ACC112 (cell line): ENCODE measurements around the gene ARHGAP22.
"Not testable (repeated sequence)": the region's sequence is repeated elsewhere in the genome, so short reads cannot be mapped to it uniquely, and the experiment has no call there.

Experiments used
- H2AFZ ChIP-seq: fragments of 200-600 bp; sonication (generic); one replicate; pipeline ENCODE4 v1.6.0; 2017; ENCODE audit warnings: antibody characterized with exemption, low read length; ENCODE audit not compliant: unreplicated experiment
- H3K27ac ChIP-seq: fragments of 200-600 bp; sonication (generic); 2 replicates; pipeline ENCODE4 v1.5.1; 2014; ENCODE audit warnings: low read depth, mild to moderate bottlenecking, antibody characterized with exemption, low read length, moderate library complexity
- H3K27me3 ChIP-seq: fragments of 200-600 bp; sonication (generic); 2 replicates; pipeline ENCODE4 v1.6.1; 2014; ENCODE audit warnings: mild to moderate bottlenecking, antibody characterized with exemption, low read length, moderate library complexity, mixed read lengths; ENCODE audit not compliant: insufficient read depth
- H3K36me3 ChIP-seq: fragments of 200-600 bp; sonication (generic); 2 replicates; pipeline ENCODE4 v1.6.1; 2016; ENCODE audit warnings: mild to moderate bottlenecking, antibody characterized with exemption, low read length, moderate library complexity, mixed read lengths; ENCODE audit not compliant: insufficient read depth
- H3K4me1 ChIP-seq: fragments of 200-600 bp; sonication (generic); one replicate; pipeline ENCODE4 v1.6.1; 2016; ENCODE audit warnings: low read length, mixed read lengths; ENCODE audit not compliant: insufficient read depth, unreplicated experiment, control insufficient read depth
- H3K4me3 ChIP-seq: fragments of 200-600 bp; sonication (generic); 2 replicates; pipeline ENCODE4 v1.5.1; 2014; ENCODE audit warnings: mild to moderate bottlenecking, low read depth, low read length
- H3K79me2 ChIP-seq: fragments of 200-600 bp; sonication (generic); one replicate; pipeline ENCODE4 v1.6.0; 2016; ENCODE audit warnings: low read length; ENCODE audit not compliant: control insufficient read depth, unreplicated experiment, insufficient read depth

The ARHGAP22 gene

DNA sequence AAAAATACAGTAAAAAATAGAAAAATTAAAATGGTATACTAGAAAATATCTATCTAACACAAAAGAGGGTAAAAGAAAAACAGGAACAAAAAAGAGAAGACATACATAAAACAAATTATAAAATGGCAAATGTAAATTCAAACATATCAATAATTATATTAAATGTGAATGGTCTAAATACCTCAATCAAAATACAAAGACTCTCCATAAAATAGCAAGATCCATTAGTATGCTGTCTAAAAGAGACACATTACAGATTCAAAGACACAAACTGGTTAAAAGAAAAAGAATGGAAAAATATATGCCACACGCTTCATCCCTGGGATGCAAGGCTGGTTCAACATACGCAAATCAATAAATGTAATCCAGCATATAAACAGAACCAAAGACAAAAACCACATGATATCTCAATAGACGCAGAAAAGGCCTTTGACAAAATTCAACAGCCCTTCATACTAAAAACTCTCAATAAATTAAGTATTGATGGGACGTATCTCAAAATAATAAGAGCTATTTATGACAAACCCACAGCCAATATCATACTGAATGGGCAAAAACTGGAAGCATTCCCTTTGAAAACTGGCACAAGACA is 36.3 kb upstream of the ARHGAP22 start:
- H3K36me3 ChIP-seq, H3K4me3 ChIP-seq, H3K27me3 ChIP-seq, H3K4me1 ChIP-seq, H2AFZ ChIP-seq, H3K27ac ChIP-seq: not testable (repeated sequence)
- H3K79me2 ChIP-seq = peaks cover 19% of the 10 kb centered on the region

DNA sequence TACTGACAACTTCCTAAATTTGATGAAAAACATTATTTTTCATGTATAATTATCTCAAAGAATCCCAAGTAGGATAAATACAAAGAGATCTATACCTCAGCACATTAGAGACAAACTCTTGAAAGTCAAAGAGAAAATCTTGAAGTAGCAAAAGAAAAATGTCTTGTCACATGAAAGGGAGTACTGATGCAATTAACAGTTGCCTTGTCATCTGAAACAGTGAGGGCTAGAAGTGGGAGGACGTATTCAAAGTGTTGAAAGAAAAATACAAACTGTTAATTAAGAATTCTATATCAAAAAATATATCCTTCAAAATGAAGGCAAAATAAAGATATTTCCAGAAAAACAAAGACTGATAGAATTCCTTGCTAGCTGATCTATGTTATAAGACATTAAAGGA is 35.5 kb upstream of the ARHGAP22 start:
- no peak overlapping the region for H3K27ac ChIP-seq
- no peak overlapping the region for H3K4me3 ChIP-seq
- peaks cover 16% of the 10 kb centered on the region for H3K79me2 ChIP-seq
- H3K36me3 ChIP-seq = peaks cover 8% of the 10 kb centered on the region; the same call in 1 of the 2 replicates
- H2AFZ ChIP-seq = no peak overlapping the region
- no peaks in the 10 kb centered on the region for H3K27me3 ChIP-seq
- H3K4me1 ChIP-seq = peaks cover 13% of the 10 kb centered on the region

DNA sequence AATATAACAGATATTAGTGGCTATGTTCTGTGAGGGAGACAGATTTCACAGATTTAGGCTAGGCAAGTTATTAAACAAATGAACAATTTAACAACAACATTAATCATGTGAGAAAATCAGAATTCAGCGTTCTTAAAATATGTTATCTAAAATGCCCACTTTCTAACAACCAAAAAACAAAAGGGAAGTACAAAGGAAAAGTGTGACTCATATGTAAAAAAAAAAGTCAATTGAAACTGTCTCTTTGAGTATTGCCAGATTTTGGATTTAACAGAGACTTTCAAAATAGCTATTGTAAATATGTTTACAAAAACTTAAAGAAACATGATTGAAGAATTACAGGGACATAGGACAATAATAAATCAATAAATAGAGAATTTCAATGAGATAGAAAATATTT is 34.8 kb upstream of the ARHGAP22 start:
- H3K79me2 ChIP-seq = peaks cover 16% of the 10 kb centered on the region
- H2AFZ ChIP-seq = no peak overlapping the region
- H3K27me3 ChIP-seq = no peaks in the 10 kb centered on the region
- no peak overlapping the region for H3K4me3 ChIP-seq
- peaks cover 8% of the 10 kb centered on the region; the same call in 1 of the 2 replicates for H3K36me3 ChIP-seq
- peaks cover 20% of the 10 kb centered on the region for H3K4me1 ChIP-seq
- H3K27ac ChIP-seq = no peak overlapping the region

DNA sequence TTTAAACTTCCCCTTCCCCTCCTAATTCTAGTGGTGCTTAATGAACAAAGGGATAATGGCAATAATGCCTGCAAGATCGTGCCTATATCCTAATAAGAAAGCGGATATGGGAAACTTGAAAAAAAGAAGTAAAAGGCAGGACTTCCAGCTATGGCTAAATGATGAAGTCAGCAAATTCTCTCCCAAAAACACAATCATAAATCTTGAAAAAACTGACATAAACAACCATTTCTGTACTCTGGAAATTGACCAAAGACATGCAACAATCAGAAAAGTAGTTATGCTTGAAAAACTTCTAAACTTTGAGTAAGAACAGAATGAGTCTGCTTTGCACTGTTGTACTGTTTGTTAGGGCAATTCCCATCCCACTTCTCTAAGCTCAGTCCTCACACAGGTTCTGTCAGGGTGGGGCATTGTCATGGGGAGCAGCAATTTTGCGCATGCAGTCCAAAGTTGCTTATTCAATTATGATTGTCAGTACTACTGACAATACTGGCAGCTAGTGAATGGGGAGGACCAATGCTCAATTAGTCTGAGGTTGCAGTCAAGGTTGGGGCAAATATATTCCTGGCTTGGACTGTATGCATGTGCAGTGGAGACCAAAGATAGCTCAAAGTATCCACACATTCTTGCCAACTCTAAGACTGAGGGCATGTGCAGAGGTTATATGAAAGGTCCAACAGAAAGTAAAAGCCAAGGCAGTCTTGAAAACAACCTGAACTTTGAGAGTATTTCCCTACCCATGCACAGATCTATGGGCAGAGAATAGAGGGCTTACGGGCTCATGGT is 34.1 kb upstream of the ARHGAP22 start:
- peaks cover 11% of the 10 kb centered on the region for H3K79me2 ChIP-seq
- peaks cover 25% of the 10 kb centered on the region for H3K4me1 ChIP-seq
- H3K27ac ChIP-seq = no peak overlapping the region
- H3K4me3 ChIP-seq = no peak overlapping the region
- peaks cover 8% of the 10 kb centered on the region; the same call in 1 of the 2 replicates for H3K36me3 ChIP-seq
- H3K27me3 ChIP-seq = no peaks in the 10 kb centered on the region
- H2AFZ ChIP-seq = no peak overlapping the region

DNA sequence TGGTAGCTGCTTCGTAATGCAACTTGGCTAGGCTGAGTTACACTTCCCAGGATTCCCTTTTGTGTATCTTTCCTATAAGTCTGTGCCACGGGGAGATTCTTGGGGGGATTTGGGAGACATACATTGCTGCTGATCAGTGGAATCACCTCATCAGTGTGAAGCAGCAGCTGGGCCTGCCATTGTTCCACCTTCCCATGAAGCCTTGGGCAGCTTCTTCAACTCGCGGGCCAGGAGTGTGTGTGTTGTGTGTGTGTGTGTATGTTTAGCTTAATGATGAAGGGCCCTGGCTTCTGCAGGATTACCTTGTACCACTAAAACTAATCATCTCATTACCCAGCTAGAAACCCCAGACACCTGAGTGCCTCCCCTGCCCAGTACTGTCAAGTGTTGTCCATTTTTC is 33.3 kb upstream of the ARHGAP22 start:
- Histone ChIP-seq H3K79me2 (peaks cover 14% of the 10 kb centered on the region), H3K4me1 (peaks cover 33% of the 10 kb centered on the region), H3K4me3 (no peak overlapping the region), H3K36me3 (peaks cover 8% of the 10 kb centered on the region; the same call in 1 of the 2 replicates), H3K27me3 (no peaks in the 10 kb centered on the region), H2AFZ (no peak overlapping the region), H3K27ac (no peak overlapping the region)

DNA sequence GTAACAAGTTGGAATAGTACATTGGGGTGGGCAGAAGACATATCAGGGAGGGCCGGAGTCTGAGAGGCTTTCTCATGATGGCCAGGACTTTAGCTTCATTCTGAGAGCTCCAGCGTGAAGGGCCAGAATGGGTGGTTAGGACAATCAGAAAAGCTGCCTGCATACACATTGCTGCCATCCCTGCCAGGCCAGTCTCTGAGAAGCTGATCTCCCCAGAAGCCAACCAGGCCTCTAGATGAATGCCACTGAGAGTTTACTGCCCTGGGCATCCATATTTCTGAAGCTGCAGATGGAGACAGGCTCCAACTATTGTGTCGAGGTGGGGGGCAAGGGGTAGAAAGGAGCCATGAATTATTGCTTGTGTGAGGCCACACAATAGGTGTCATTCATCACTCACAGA is 32.0 kb upstream of the ARHGAP22 start:
- Histone ChIP-seq H3K36me3 (peaks cover 8% of the 10 kb centered on the region; the same call in 1 of the 2 replicates), H3K79me2 (peaks cover 19% of the 10 kb centered on the region), H2AFZ (no peak overlapping the region), H3K27me3 (no peaks in the 10 kb centered on the region), H3K27ac (no peak overlapping the region), H3K4me1 (peaks cover 37% of the 10 kb centered on the region), H3K4me3 (no peak overlapping the region)

DNA sequence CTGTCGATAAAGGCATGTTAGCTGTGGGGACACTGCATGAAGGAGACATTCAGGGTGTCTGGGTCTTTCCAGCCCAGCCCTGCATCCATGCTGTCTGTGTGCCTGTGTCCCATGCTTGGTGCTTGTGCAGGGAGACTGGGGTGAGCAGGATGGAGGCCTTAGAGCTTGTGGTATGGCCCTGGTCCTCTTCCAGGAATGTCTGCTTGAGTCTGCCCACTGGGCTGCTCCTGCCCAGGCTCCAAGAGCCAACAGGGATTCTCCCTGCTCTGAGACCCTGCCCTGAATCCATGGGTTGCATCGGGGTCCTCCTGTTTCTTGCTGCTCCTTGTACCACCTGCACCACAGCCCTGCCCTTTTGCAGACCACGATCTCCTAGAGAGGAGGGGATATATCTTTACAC is 31.4 kb upstream of the ARHGAP22 start:
- H3K36me3 ChIP-seq = peaks cover 8% of the 10 kb centered on the region; the same call in 1 of the 2 replicates
- H3K27ac ChIP-seq = no peak overlapping the region
- H2AFZ ChIP-seq = no peak overlapping the region
- peaks cover 37% of the 10 kb centered on the region for H3K4me1 ChIP-seq
- H3K27me3 ChIP-seq = no peaks in the 10 kb centered on the region
- no peak overlapping the region for H3K4me3 ChIP-seq
- H3K79me2 ChIP-seq = peaks cover 19% of the 10 kb centered on the region

DNA sequence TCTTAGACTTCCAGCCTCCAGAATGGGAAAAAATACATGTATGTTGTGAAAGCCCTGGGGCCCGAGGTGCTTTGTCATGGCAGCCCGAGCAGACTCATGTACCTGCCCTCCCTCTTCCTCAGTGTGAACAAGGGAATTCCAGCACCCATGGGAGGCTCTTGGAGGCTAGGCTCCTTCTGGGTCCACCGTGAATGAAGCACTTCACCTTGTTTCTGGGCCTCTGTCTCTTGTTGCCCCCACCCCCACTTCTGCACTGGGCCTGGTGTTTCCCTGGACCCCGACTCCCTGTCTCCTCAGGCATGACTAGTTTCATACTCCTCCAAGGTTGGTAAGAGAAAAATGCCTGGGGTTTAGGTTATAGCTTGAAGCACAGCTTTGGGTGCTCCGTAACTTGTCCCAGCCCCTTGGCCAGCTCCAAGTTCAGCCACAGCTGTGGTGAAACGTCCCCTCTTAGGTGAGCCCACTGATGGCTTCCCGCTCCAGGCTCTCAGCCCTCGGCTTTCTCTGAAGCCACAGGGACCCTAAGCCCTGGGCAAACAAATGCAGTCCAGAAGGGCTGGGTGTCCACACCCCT is 30.2 kb upstream of the ARHGAP22 start:
- Histone ChIP-seq H3K27me3 (no peaks in the 10 kb centered on the region), H3K79me2 (peaks cover 16% of the 10 kb centered on the region), H3K4me1 (peaks cover 37% of the 10 kb centered on the region), H3K27ac (peak overlapping the region; percentile 65), H3K36me3 (no peaks in the 10 kb centered on the region; the same call in 1 of the 2 replicates), H3K4me3 (peak overlapping the region; percentile 12), H2AFZ (no peak overlapping the region)

DNA sequence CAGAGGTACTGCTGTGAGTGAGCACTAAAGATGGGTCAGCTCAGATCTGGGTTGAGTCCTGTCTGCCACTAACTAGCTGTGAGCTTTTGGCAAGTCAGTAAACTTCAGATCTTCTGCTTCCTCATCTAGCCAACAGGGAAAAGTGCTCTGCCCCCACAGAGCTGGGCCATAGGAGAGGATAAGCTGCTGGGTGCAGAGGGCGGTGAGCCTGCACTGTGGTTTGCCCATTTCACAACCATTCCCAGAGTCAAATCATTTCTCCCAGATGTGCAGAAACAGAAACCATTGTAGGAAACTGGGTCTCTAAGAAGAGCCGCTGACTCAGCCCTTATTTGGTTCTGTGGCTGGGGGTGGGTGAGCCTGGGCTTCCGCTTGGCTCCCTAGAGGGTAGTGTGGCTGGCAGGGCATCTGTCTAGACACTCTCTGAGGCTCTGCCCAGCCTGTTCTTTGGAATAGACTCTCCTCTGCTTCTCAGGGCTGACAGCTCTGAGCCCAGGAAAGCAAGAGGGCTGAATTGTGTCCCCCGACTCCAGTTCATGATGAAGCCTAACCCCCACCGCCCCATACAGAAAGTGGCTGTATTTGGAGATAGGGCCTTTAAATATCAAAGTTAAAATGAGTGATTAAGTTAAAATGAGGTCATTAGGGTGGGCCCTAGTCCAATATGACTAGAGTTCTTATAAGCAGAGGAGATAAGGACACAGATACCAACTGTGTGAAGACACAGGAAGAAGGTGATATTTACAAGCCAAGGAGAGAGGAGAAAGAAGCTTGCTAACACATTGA is 29.5 kb upstream of the ARHGAP22 start:
- peak overlapping the region; percentile 12 for H3K4me3 ChIP-seq
- H3K27me3 ChIP-seq = no peaks in the 10 kb centered on the region
- H2AFZ ChIP-seq = no peak overlapping the region
- H3K36me3 ChIP-seq = no peaks in the 10 kb centered on the region
- peak overlapping the region; percentile 65 for H3K27ac ChIP-seq
- H3K4me1 ChIP-seq = peaks cover 31% of the 10 kb centered on the region
- peaks cover 14% of the 10 kb centered on the region for H3K79me2 ChIP-seq

DNA sequence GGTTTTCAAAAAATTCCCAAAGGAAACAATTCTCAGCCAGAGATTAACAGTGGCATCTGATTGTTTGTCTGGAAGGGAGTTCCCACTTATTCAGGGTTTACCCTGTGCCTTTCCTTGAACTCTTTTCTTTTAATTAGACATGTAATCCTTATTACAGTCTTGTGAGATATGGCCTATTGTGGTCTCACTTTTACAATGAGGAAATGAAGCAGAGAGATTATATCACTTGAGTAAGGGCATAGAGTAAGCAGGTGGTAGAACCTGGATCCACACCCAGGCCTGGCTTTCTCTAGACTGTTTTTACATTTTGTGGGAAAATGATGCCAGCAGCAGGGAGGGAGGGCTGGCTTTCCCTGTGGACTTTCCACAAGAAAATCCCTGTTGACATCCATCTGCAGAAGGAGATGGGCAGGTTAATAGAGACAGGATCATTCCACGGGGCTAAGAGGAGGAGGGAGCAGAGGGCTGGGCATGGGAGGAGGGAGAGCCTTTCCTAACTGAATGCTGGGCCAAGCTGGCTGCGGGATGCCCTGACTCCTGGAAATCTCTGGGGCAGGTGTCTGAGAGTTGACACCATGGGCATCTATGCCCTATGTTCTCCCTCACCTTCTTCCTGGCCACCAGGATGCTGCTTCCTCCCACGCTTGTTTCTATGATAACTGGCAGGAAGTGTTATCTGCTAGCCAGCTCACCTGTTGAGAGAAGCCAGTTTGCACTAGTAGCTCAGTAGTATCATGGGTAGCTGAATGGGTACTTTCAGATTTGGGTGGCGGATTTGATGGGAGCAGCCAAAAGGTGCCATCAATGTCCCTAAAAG is 28.7 kb upstream of the ARHGAP22 start:
- Histone ChIP-seq H3K4me3 (no peak overlapping the region), H3K79me2 (peaks cover 14% of the 10 kb centered on the region), H3K27me3 (no peaks in the 10 kb centered on the region), H3K36me3 (no peaks in the 10 kb centered on the region), H2AFZ (no peak overlapping the region), H3K27ac (peak overlapping the region; percentile 37; the same call in 1 of the 2 replicates), H3K4me1 (peaks cover 28% of the 10 kb centered on the region)
